HEK293T (cell line): ENCODE data around the gene TFDP1.

Experiments used
- BHLHE40 ChIP-seq: fragments of 450-650 bp; IDR thresholded peaks from 2 replicates; pipeline ENCODE4 v1.6.1; 2016; ENCODE audit warnings: mild to moderate bottlenecking, moderate library complexity, borderline replicate concordance
- ELF4 ChIP-seq: fragments of 450-650 bp; IDR thresholded peaks from 2 replicates; pipeline ENCODE4 v1.6.1; 2017; ENCODE audit warnings: antibody characterized with exemption
- FOXA1 ChIP-seq: fragments of 450-650 bp; IDR thresholded peaks from 2 replicates; pipeline ENCODE4 v1.6.1; 2016; ENCODE audit warnings: mild to moderate bottlenecking
- FOXK2 ChIP-seq: fragments of 450-650 bp; IDR thresholded peaks from 2 replicates; pipeline ENCODE4 v1.6.1; 2016; ENCODE audit warnings: mild to moderate bottlenecking
- FOXM1 ChIP-seq: fragments of 450-650 bp; IDR thresholded peaks from 2 replicates; pipeline ENCODE4 v1.6.1; 2017; ENCODE audit warnings: mild to moderate bottlenecking, borderline replicate concordance
- HDGF ChIP-seq: fragments of 450-650 bp; IDR thresholded peaks from 2 replicates; pipeline ENCODE4 v1.6.1; 2017; ENCODE audit warnings: antibody characterized with exemption, borderline replicate concordance
- L3MBTL2 ChIP-seq: fragments of 450-650 bp; conservative IDR thresholded peaks from 2 replicates; pipeline ENCODE4 v1.6.1; 2016; ENCODE audit warnings: mild to moderate bottlenecking
- SP1 ChIP-seq: fragments of 450-650 bp; IDR thresholded peaks from 2 replicates; pipeline ENCODE4 v1.6.1; 2017
- SUZ12 ChIP-seq: fragments of 450-650 bp; IDR thresholded peaks from 2 replicates; pipeline ENCODE4 v1.6.1; 2016; ENCODE audit warnings: mild to moderate bottlenecking
- TARDBP ChIP-seq: fragments of 450-650 bp; IDR thresholded peaks from 2 replicates; pipeline ENCODE4 v1.6.1; 2016
- ZNF384 ChIP-seq: fragments of 450-650 bp; IDR thresholded peaks from 2 replicates; pipeline ENCODE4 v1.6.1; 2016

DNA sequence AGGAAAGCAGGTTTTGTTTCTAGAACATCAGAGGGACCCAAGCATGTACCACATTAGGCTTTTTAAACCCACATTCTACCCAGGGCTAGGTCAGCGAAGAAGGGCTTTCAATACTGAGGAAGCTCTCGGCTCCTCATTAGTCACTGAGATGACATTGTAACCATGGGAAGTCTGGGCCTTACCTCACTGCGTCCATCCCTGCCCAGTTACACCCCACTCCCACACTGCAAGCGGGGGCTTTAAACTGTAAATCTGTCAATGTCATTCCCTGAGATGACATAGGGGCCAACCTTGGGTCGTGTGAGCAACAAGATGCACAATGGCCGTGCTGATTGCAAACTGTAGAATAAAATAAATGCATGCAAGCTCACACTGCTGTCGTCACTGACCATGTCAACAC lies 21.7 kb upstream of the TFDP1 start:
- TF ChIP-seq ELF4: no peak
- TF ChIP-seq FOXK2: no peak
- TF ChIP-seq TARDBP: no peak
- TF ChIP-seq FOXM1: no peak
- TF ChIP-seq L3MBTL2: no peak
- TF ChIP-seq SP1: no peak
- no peak for TF ChIP-seq BHLHE40
- no peak for TF ChIP-seq HDGF
- no peak for TF ChIP-seq ZNF384
- no peak for TF ChIP-seq FOXA1
- no peak for TF ChIP-seq SUZ12
